ENCODE results near the gene HDGFL1. TPM values are rescaled to one million over a fixed set of nuclear protein-coding genes. Genes with fewer than 3 reads are reported as not detected.

Gene HDGFL1
- total RNA-seq, 6 experiments from 2014 or later = not detected

GRCh38 chr6:22536122-22536521 lies 33.2 kb upstream of the HDGFL1 start:
- no peaks in the 10 kb centered on the region for H3K27me3 Mint-ChIP-seq (ENCODE audit: insufficient read depth)
- H3K4me1 Mint-ChIP-seq (ENCODE audit: low read depth) = no peaks in the 10 kb centered on the region
- H3K27ac Mint-ChIP-seq = no peak overlapping the region
- no peaks in the 10 kb centered on the region for H3K36me3 Mint-ChIP-seq (ENCODE audit: low read depth)
- H3K9me3 Mint-ChIP-seq = peaks cover 7% of the 10 kb centered on the region
- H3K4me3 Mint-ChIP-seq = no peak overlapping the region
- no peak for DNase-seq
- no peak for TF ChIP-seq CTCF (IDR thresholded peaks at IDR 0.05)

- H3K36me3 Mint-ChIP-seq (ENCODE audit: low read depth) = no peaks in the 10 kb centered on the region
- no peak for TF ChIP-seq CTCF (IDR thresholded peaks at IDR 0.05)
- H3K27ac Mint-ChIP-seq = no peak overlapping the region
- H3K4me1 Mint-ChIP-seq (ENCODE audit: low read depth) = no peaks in the 10 kb centered on the region
- no peak for DNase-seq
- no peak overlapping the region for H3K4me3 Mint-ChIP-seq
- peaks cover 18% of the 10 kb centered on the region for H3K9me3 Mint-ChIP-seq
- H3K27me3 Mint-ChIP-seq (ENCODE audit: insufficient read depth) = peaks cover 2% of the 10 kb centered on the region; the same call in 1 of the 2 replicates
These were observed 24.9 kb upstream of the HDGFL1 start for GRCh38 chr6:22544476-22544875.

- H3K4me1 Mint-ChIP-seq (ENCODE audit: low read depth) = no peaks in the 10 kb centered on the region
- peaks cover 2% of the 10 kb centered on the region; the same call in 1 of the 2 replicates for H3K27me3 Mint-ChIP-seq (ENCODE audit: insufficient read depth)
- H3K4me3 Mint-ChIP-seq = no peak overlapping the region
- no peaks in the 10 kb centered on the region for H3K36me3 Mint-ChIP-seq (ENCODE audit: low read depth)
- TF ChIP-seq CTCF (IDR thresholded peaks at IDR 0.05) = no peak
- H3K9me3 Mint-ChIP-seq = peaks cover 23% of the 10 kb centered on the region
- no peak overlapping the region for H3K27ac Mint-ChIP-seq
- no peak for DNase-seq
These were observed 24.3 kb upstream of the HDGFL1 start for GRCh38 chr6:22545051-22545450.

GRCh38 chr6:22546236-22546635 lies 23.1 kb upstream of the HDGFL1 start:
- Mint-ChIP-seq H3K27me3 (ENCODE audit: insufficient read depth) (peaks cover 2% of the 10 kb centered on the region; the same call in 1 of the 2 replicates), H3K27ac (no peak overlapping the region), H3K4me3 (no peak overlapping the region), H3K4me1 (ENCODE audit: low read depth) (no peaks in the 10 kb centered on the region), H3K9me3 (peaks cover 24% of the 10 kb centered on the region), H3K36me3 (ENCODE audit: low read depth) (no peaks in the 10 kb centered on the region)
- DNase-seq = no peak
- TF ChIP-seq CTCF (IDR thresholded peaks at IDR 0.05) = no peak

- Mint-ChIP-seq H3K27ac (no peak overlapping the region), H3K27me3 (ENCODE audit: insufficient read depth) (peaks cover 2% of the 10 kb centered on the region; the same call in 1 of the 2 replicates), H3K4me3 (no peak overlapping the region), H3K36me3 (ENCODE audit: low read depth) (no peaks in the 10 kb centered on the region), H3K9me3 (peaks cover 27% of the 10 kb centered on the region), H3K4me1 (ENCODE audit: low read depth) (no peaks in the 10 kb centered on the region)
- no peak for TF ChIP-seq CTCF (IDR thresholded peaks at IDR 0.05)
- DNase-seq = no peak
These were observed 18.2 kb upstream of the HDGFL1 start for GRCh38 chr6:22550971-22551670.
